PC-3 (cell line): ENCODE data around the gene LIPC.

Experiments used
- EZH2 ChIP-seq: fragments of 300-600 bp; sonication (generic); IDR thresholded peaks from one replicate; pipeline ENCODE4 v1.6.1; 2017; ENCODE audit warnings: antibody characterized with exemption, mild to moderate bottlenecking, low read length; ENCODE audit not compliant: unreplicated experiment
- EZH2phosphoT487 ChIP-seq: fragments of 300-600 bp; sonication (generic); IDR thresholded peaks from 2 replicates; pipeline ENCODE4 v1.6.1; 2018; ENCODE audit warnings: mild to moderate bottlenecking, antibody characterized with exemption, low read length, borderline replicate concordance
- TF ChIP-seq, protein P1 (sequence below): fragments of 300-600 bp; sonication (generic); conservative IDR thresholded peaks from 2 replicates; pipeline ENCODE4 v1.5.1; 2017; ENCODE audit warnings: antibody characterized with exemption, low read depth, mild to moderate bottlenecking, low read length

GRCh38 chr15:58608129-58608590 lies 176.4 kb downstream of the LIPC start:
- TF ChIP-seq, protein P1, sequence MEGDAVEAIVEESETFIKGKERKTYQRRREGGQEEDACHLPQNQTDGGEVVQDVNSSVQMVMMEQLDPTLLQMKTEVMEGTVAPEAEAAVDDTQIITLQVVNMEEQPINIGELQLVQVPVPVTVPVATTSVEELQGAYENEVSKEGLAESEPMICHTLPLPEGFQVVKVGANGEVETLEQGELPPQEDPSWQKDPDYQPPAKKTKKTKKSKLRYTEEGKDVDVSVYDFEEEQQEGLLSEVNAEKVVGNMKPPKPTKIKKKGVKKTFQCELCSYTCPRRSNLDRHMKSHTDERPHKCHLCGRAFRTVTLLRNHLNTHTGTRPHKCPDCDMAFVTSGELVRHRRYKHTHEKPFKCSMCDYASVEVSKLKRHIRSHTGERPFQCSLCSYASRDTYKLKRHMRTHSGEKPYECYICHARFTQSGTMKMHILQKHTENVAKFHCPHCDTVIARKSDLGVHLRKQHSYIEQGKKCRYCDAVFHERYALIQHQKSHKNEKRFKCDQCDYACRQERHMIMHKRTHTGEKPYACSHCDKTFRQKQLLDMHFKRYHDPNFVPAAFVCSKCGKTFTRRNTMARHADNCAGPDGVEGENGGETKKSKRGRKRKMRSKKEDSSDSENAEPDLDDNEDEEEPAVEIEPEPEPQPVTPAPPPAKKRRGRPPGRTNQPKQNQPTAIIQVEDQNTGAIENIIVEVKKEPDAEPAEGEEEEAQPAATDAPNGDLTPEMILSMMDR = no peak
- TF ChIP-seq EZH2 (no peak), EZH2phosphoT487 (no peak)
